ENCODE measurements around the gene PRDM16.

Gene PRDM16

DNA sequence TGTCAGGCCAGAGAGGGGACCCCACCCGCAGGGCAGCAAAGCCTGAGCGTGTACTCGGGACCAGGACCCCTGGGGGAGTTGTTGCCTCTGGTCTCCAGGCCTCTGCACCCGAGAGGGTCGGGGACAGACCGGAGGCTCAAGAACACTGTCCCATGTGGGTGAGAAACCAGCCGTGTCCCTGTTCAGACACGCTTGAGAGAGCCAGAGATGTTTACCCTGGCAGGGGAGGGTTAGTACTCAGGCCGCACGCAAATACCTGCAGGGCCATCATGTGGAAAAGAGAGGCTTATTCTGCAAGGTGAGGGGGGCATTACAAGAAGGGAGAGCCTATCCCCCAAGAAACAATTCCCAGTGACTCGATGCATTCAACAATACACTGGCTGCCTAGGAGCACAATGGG lies 311.5 kb downstream of the PRDM16 start:
- H3K4me3 ChIP-seq (replicated peaks; ENCODE audit: low read depth, low read length), result no peak overlapping the region
- DNase-seq (ENCODE audit: extremely low read depth, insufficient read length), result no peak
- no peaks in the 10 kb centered on the region for H3K27me3 ChIP-seq (replicated peaks; ENCODE audit: control insufficient read depth, insufficient read depth, low read length)
- no peak for TF ChIP-seq CTCF (IDR thresholded peaks at IDR 0.05; ENCODE audit: insufficient read depth, low read length, poor library complexity, severe bottlenecking)
- H3K36me3 ChIP-seq (ENCODE audit: control insufficient read depth, insufficient read depth, low read length), result no peaks in the 10 kb centered on the region

- Histone ChIP-seq H3K4me3 (replicated peaks; ENCODE audit: low read depth, low read length) (no peak overlapping the region), H3K27me3 (replicated peaks; ENCODE audit: control insufficient read depth, insufficient read depth, low read length) (no peaks in the 10 kb centered on the region)
- TF ChIP-seq CTCF (IDR thresholded peaks at IDR 0.05; ENCODE audit: insufficient read depth, low read length, poor library complexity, severe bottlenecking), result no peak
Observed at GRCh38 chr1:3381901-3382300, 312.9 kb downstream of the PRDM16 start.

GRCh38 chr1:3382326-3383057 lies 313.5 kb downstream of the PRDM16 start:
- no peak for DNase-seq (ENCODE audit: extremely low read depth, insufficient read length)
- Histone ChIP-seq H3K4me3 (replicated peaks; ENCODE audit: low read depth, low read length) (no peak overlapping the region), H3K27me3 (replicated peaks; ENCODE audit: control insufficient read depth, insufficient read depth, low read length) (no peaks in the 10 kb centered on the region), H3K36me3 (ENCODE audit: control insufficient read depth, insufficient read depth, low read length) (no peaks in the 10 kb centered on the region)
- no peak for TF ChIP-seq CTCF (IDR thresholded peaks at IDR 0.05; ENCODE audit: insufficient read depth, low read length, poor library complexity, severe bottlenecking)

More at GRCh38 chr1:3381901-3382300, 312.9 kb downstream of the PRDM16 start:
- no peaks in the 10 kb centered on the region for H3K36me3 ChIP-seq (ENCODE audit: control insufficient read depth, insufficient read depth, low read length)
- DNase-seq (ENCODE audit: extremely low read depth, insufficient read length), result no peak

DNA sequence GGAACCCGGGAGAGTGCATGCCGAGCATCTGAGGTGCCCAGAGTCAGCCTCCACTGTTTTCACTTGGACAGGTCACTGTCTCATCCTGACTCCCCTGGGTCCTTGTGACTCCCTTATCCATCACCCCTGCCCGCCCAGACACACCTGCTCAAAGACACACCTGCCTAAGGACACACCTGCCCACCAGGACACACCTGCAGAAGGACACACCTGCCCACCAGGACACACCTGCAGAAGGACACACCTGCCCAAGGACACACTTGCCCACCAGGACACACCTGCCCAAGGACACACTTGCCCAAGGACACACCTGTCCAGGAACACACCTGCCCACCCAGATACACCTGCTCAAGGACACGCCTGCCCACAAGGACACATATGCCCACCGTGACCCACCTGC lies 314.7 kb downstream of the PRDM16 start:
- TF ChIP-seq CTCF (IDR thresholded peaks at IDR 0.05; ENCODE audit: insufficient read depth, low read length, poor library complexity, severe bottlenecking), result no peak
- DNase-seq (ENCODE audit: extremely low read depth, insufficient read length), result no peak
- H3K27me3 ChIP-seq (replicated peaks; ENCODE audit: control insufficient read depth, insufficient read depth, low read length), result no peaks in the 10 kb centered on the region
- no peaks in the 10 kb centered on the region for H3K36me3 ChIP-seq (ENCODE audit: control insufficient read depth, insufficient read depth, low read length)
- H3K4me3 ChIP-seq (replicated peaks; ENCODE audit: low read depth, low read length), result no peak overlapping the region

DNA sequence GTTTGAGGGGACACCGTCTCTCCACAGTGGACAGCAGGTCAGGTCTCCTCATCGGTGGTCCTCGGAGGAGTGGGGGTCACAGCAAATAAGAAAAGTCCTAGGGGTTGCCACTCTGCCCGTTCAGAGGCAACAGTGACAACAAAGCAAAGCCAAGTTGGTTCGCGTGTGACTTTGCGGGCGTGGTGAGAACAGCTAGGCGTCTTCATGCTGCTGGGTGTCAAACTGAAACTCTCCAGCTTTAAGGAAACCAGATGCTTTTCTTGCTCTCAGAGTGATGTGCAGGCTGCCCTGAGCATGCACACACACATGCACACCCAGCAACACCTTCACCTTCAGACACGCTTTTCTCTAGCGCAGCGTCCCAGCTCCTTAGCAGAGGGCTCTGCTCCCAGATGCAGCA lies 315.4 kb downstream of the PRDM16 start:
- DNase-seq (ENCODE audit: extremely low read depth, insufficient read length), result no peak
- no peak for TF ChIP-seq CTCF (IDR thresholded peaks at IDR 0.05; ENCODE audit: insufficient read depth, low read length, poor library complexity, severe bottlenecking)
- H3K4me3 ChIP-seq (replicated peaks; ENCODE audit: low read depth, low read length), result no peak overlapping the region
- H3K27me3 ChIP-seq (replicated peaks; ENCODE audit: control insufficient read depth, insufficient read depth, low read length), result no peaks in the 10 kb centered on the region
- H3K36me3 ChIP-seq (ENCODE audit: control insufficient read depth, insufficient read depth, low read length), result no peaks in the 10 kb centered on the region

All from GM06990 (cell line).